KMS-11 (cell line): ENCODE measurements around the gene ZNF326.
"Not testable (repeated sequence)": the region's sequence is repeated elsewhere in the genome, so short reads cannot be mapped to it uniquely, and the experiment has no call there.

Experiments used
- H2AFZ ChIP-seq: fragments of 200-600 bp; sonication (generic); 2 replicates; pipeline ENCODE4 v1.6.1; 2016; ENCODE audit warnings: antibody characterized with exemption, mixed run types, low read depth
- H3K27ac ChIP-seq: fragments of 200-600 bp; sonication (generic); 2 replicates; pipeline ENCODE4 v1.6.1; 2016; ENCODE audit warnings: mild to moderate bottlenecking, mixed run types
- H3K27me3 ChIP-seq: fragments of 200-600 bp; sonication (generic); 2 replicates; pipeline ENCODE4 v1.6.1; 2017; ENCODE audit warnings: mild to moderate bottlenecking, low read depth, mixed run types, moderate library complexity; ENCODE audit not compliant: insufficient read depth
- H3K36me3 ChIP-seq: fragments of 200-600 bp; sonication (generic); 2 replicates; pipeline ENCODE4 v1.6.1; 2017; ENCODE audit warnings: mild to moderate bottlenecking, mixed run types; ENCODE audit not compliant: insufficient read depth
- H3K4me1 ChIP-seq: fragments of 200-600 bp; sonication (generic); 2 replicates; pipeline ENCODE4 v1.6.1; 2016; ENCODE audit warnings: mild to moderate bottlenecking, low read depth, mixed run types; ENCODE audit not compliant: poor library complexity, severe bottlenecking
- H3K4me2 ChIP-seq: fragments of 200-600 bp; sonication (generic); 2 replicates; pipeline ENCODE4 v1.7.0; 2016; ENCODE audit warnings: mild to moderate bottlenecking, mixed run types
- H3K4me3 ChIP-seq: fragments of 200-600 bp; sonication (generic); IDR thresholded peaks from 2 replicates; pipeline ENCODE4 v1.6.1; 2017; ENCODE audit warnings: low read depth, low read length, mixed read lengths; ENCODE audit not compliant: insufficient read depth
- H3K79me2 ChIP-seq: fragments of 200-600 bp; sonication (generic); 2 replicates; pipeline ENCODE4 v1.6.1; 2016; ENCODE audit warnings: low read depth, mixed run types; ENCODE audit not compliant: insufficient read depth
- H3K9ac ChIP-seq: fragments of 200-600 bp; sonication (generic); 2 replicates; pipeline ENCODE4 v1.6.1; 2016; ENCODE audit warnings: mild to moderate bottlenecking, mixed run types
- H4K20me1 ChIP-seq: fragments of 200-600 bp; sonication (generic); 2 replicates; pipeline ENCODE4 v1.6.1; 2016; ENCODE audit warnings: mild to moderate bottlenecking, mixed run types; ENCODE audit not compliant: insufficient read depth
- CTCF ChIP-seq: fragments of 200-600 bp; sonication (generic); conservative IDR thresholded peaks from 2 replicates; pipeline ENCODE4 v1.6.1; 2017; ENCODE audit warnings: low read depth, mild to moderate bottlenecking, antibody characterized with exemption, low read length, moderate library complexity, mixed read lengths

Gene ZNF326

GRCh38 chr1:90046635-90047034, 51.7 kb downstream of the ZNF326 start:
- Histone ChIP-seq H3K36me3 (no peaks in the 10 kb centered on the region), H3K4me1 (no peaks in the 10 kb centered on the region), H3K27ac (no peak overlapping the region), H3K79me2 (no peaks in the 10 kb centered on the region), H4K20me1 (no peaks in the 10 kb centered on the region), H2AFZ (no peak overlapping the region), H3K9ac (no peak overlapping the region), H3K4me3 (no peak overlapping the region), H3K4me2 (no peak overlapping the region), H3K27me3 (no peaks in the 10 kb centered on the region)
- no peak for TF ChIP-seq CTCF

- no peak for TF ChIP-seq CTCF
- no peaks in the 10 kb centered on the region for H3K27me3 ChIP-seq
- no peaks in the 10 kb centered on the region for H3K36me3 ChIP-seq
- no peak overlapping the region for H3K9ac ChIP-seq
- no peak overlapping the region for H3K27ac ChIP-seq
- no peak overlapping the region for H2AFZ ChIP-seq
- no peaks in the 10 kb centered on the region for H3K4me1 ChIP-seq
- no peak overlapping the region for H3K4me2 ChIP-seq
- H3K79me2 ChIP-seq: no peaks in the 10 kb centered on the region
- no peak overlapping the region for H3K4me3 ChIP-seq
- H4K20me1 ChIP-seq: no peaks in the 10 kb centered on the region
Measured at GRCh38 chr1:90048043-90048442, 53.1 kb downstream of the ZNF326 start.

GRCh38 chr1:90062700-90063643, 68.1 kb downstream of the ZNF326 start:
- H3K4me3 ChIP-seq: not testable (repeated sequence)

GRCh38 chr1:90064109-90064508, 69.2 kb downstream of the ZNF326 start:
- not testable (repeated sequence) for H3K9ac ChIP-seq, H3K27ac ChIP-seq, H3K79me2 ChIP-seq, H3K4me2 ChIP-seq, H3K36me3 ChIP-seq, H3K27me3 ChIP-seq, H4K20me1 ChIP-seq, H2AFZ ChIP-seq, H3K4me3 ChIP-seq, H3K4me1 ChIP-seq

More at GRCh38 chr1:90062700-90063643, 68.1 kb downstream of the ZNF326 start:
- H3K36me3 ChIP-seq, H3K79me2 ChIP-seq, H4K20me1 ChIP-seq, H3K4me1 ChIP-seq, H3K27me3 ChIP-seq, H3K27ac ChIP-seq, H3K9ac ChIP-seq, H2AFZ ChIP-seq, H3K4me2 ChIP-seq: not testable (repeated sequence)

- H3K27me3 ChIP-seq: no peaks in the 10 kb centered on the region
- no peak overlapping the region for H3K27ac ChIP-seq
- no peak overlapping the region for H3K4me2 ChIP-seq
- no peak overlapping the region for H2AFZ ChIP-seq
- H3K4me3 ChIP-seq: no peak overlapping the region
- H3K79me2 ChIP-seq: no peaks in the 10 kb centered on the region
- H3K9ac ChIP-seq: no peak overlapping the region
- no peaks in the 10 kb centered on the region for H4K20me1 ChIP-seq
- no peaks in the 10 kb centered on the region for H3K4me1 ChIP-seq
- no peak for TF ChIP-seq CTCF
- H3K36me3 ChIP-seq: no peaks in the 10 kb centered on the region
Measured at GRCh38 chr1:90067194-90067931, 72.5 kb downstream of the ZNF326 start.
